GM12864 (cell line): Measurements from ENCODE around the gene CCDC32.
A peak's percentile ranks its signal among the peaks of the same experiment; 100 is the strongest.

Experiments
- DNase-seq: peaks from one replicate; pipeline ENCODE4 v3.0.0-alpha.2; 2011; ENCODE audit warnings: low read depth
- H3K4me3 ChIP-seq: 2 replicates; pipeline ENCODE4 v1.5.1; 2011; ENCODE audit warnings: mild to moderate bottlenecking, low read depth, low read length, control low read depth
- CTCF ChIP-seq: IDR thresholded peaks from 2 replicates; pipeline ENCODE4 v1.5.1; 2011; ENCODE audit warnings: low read depth, mild to moderate bottlenecking, moderate library complexity, low read length, control low read depth, inconsistent platforms; ENCODE audit errors: missing control alignments

CCDC32 gene

GRCh38 chr15:40516322-40516721 is 48.5 kb downstream of the CCDC32 start:
- TF ChIP-seq CTCF: no peak
- DNase-seq: no peak
- no peak overlapping the region for H3K4me3 ChIP-seq

- no peak for TF ChIP-seq CTCF
- no peak for DNase-seq
- no peak overlapping the region for H3K4me3 ChIP-seq
Observed at GRCh38 chr15:40513609-40514008, 51.2 kb downstream of the CCDC32 start.

- no peak for DNase-seq
- H3K4me3 ChIP-seq: no peak overlapping the region
- TF ChIP-seq CTCF: no peak
Observed at GRCh38 chr15:40512440-40512839, 52.4 kb downstream of the CCDC32 start.

GRCh38 chr15:40511472-40512133 is 53.2 kb downstream of the CCDC32 start:
- no peak for TF ChIP-seq CTCF
- DNase-seq: no peak

GRCh38 chr15:40511093-40511471 is 53.8 kb downstream of the CCDC32 start:
- no peak for TF ChIP-seq CTCF
- peak; percentile 22 for DNase-seq
- H3K4me3 ChIP-seq: peak overlapping the region; percentile 65

More at GRCh38 chr15:40511472-40512133, 53.2 kb downstream of the CCDC32 start:
- H3K4me3 ChIP-seq: peak overlapping the region; percentile 65

GRCh38 chr15:40510201-40510600 is 54.6 kb downstream of the CCDC32 start:
- no peak for TF ChIP-seq CTCF
- H3K4me3 ChIP-seq: no peak overlapping the region
- DNase-seq: no peak

- TF ChIP-seq CTCF: no peak
- DNase-seq: no peak
- no peak overlapping the region for H3K4me3 ChIP-seq
Observed at GRCh38 chr15:40508216-40508615, 56.6 kb downstream of the CCDC32 start.
